ENCODE results near the gene CCZ1B.
"Not testable (repeated sequence)": the region's sequence is repeated elsewhere in the genome, so short reads cannot be mapped to it uniquely, and the experiment has no call there.

Gene CCZ1B

GRCh38 chr7:6821622-6822021, 4.5 kb downstream of the CCZ1B start:
- not testable (repeated sequence) for H3K4me3 ChIP-seq (ENCODE audit: low read depth, low read length, poor library complexity, severe bottlenecking); H3K4me1 ChIP-seq (ENCODE audit: insufficient read depth, low read length, severe bottlenecking); H4K20me1 ChIP-seq (ENCODE audit: insufficient read depth, low read length); H3K27ac ChIP-seq (ENCODE audit: low read depth, low read length, poor library complexity, severe bottlenecking); H3K79me2 ChIP-seq (ENCODE audit: insufficient read depth, low read length); H3K4me2 ChIP-seq (ENCODE audit: low read length); H3K9me2 ChIP-seq (ENCODE audit: low read depth, low read length); H3F3A ChIP-seq (ENCODE audit: insufficient read depth, low read length); H2AFZ ChIP-seq (ENCODE audit: low read length); H3K36me3 ChIP-seq (ENCODE audit: insufficient read depth, low read length); H3K27me3 ChIP-seq (ENCODE audit: insufficient read depth, low read length); H3K9me3 ChIP-seq (ENCODE audit: low read length); H3K9ac ChIP-seq (ENCODE audit: low read length)

DNA sequence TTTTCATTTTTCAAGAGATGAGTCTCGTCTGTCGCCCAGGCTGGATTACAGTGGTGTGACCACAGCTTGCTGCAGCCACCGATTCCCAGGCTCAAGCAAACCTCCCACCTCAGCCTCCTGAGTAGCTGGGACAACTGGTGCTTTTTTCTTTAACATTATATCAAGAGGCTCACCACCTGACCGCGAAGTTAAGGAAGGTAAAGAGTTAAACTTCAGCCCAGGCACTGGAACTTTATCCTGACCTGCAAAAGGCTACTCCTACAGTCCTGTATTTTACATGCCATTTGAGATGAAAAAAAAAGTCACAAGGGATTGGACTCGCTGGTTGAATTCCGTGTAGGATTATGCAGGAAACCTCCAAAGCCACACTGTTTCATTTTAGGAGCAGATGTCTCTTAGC, 10.6 kb downstream of the CCZ1B start:
- not testable (repeated sequence) for H2AFZ ChIP-seq (ENCODE audit: low read length); H3K9ac ChIP-seq (ENCODE audit: low read length); H3F3A ChIP-seq (ENCODE audit: insufficient read depth, low read length); H3K4me1 ChIP-seq (ENCODE audit: insufficient read depth, low read length, severe bottlenecking); H3K27ac ChIP-seq (ENCODE audit: low read depth, low read length, poor library complexity, severe bottlenecking); H3K9me3 ChIP-seq (ENCODE audit: low read length); H3K36me3 ChIP-seq (ENCODE audit: insufficient read depth, low read length); H3K9me2 ChIP-seq (ENCODE audit: low read depth, low read length); H3K4me2 ChIP-seq (ENCODE audit: low read length); H3K27me3 ChIP-seq (ENCODE audit: insufficient read depth, low read length); H3K4me3 ChIP-seq (ENCODE audit: low read depth, low read length, poor library complexity, severe bottlenecking); H4K20me1 ChIP-seq (ENCODE audit: insufficient read depth, low read length); H3K79me2 ChIP-seq (ENCODE audit: insufficient read depth, low read length)

DNA sequence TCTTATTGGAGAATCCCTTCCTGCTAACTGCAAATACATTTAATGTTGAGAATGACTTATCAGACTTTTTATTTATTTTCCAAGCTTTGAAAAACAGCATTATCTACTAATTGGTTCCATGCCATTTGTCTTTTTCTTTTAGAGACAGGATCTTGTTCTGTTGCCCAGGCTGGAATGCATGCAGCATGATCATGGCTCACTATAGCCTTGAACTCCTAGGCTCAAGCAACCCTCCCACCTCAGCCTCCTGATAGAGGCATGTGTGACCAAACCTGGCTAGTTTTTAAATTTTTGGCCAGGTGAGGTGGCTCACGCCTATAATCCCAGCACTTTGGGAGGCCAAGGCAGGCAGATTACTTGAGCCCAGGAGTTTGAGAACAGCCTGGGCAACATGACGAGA, 13.1 kb downstream of the CCZ1B start:
- H3K4me3 ChIP-seq (ENCODE audit: low read depth, low read length, poor library complexity, severe bottlenecking); H3K79me2 ChIP-seq (ENCODE audit: insufficient read depth, low read length); H3K36me3 ChIP-seq (ENCODE audit: insufficient read depth, low read length); H3K4me2 ChIP-seq (ENCODE audit: low read length); H3K9me3 ChIP-seq (ENCODE audit: low read length); H3K9ac ChIP-seq (ENCODE audit: low read length); H3K27me3 ChIP-seq (ENCODE audit: insufficient read depth, low read length); H4K20me1 ChIP-seq (ENCODE audit: insufficient read depth, low read length); H3K4me1 ChIP-seq (ENCODE audit: insufficient read depth, low read length, severe bottlenecking); H3F3A ChIP-seq (ENCODE audit: insufficient read depth, low read length); H2AFZ ChIP-seq (ENCODE audit: low read length); H3K9me2 ChIP-seq (ENCODE audit: low read depth, low read length); H3K27ac ChIP-seq (ENCODE audit: low read depth, low read length, poor library complexity, severe bottlenecking): not testable (repeated sequence)

DNA sequence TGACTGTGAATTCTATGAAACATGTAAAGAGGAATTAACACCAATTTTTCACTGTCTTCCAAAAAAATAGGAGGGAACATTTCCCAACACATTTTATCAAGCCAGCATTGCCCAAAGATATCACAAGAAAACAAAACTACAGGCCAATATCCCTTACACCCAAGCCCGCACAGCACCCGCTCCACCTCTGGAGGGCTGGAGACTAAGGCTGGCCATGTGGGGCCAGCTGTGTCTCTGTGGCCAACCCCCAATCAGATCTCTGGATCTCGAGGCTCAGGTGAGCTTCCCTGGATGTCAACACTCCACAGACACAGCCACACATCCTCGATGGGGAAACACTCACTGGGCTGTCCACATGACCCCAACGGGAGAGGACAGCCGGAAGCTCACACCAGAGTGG, 18.1 kb downstream of the CCZ1B start:
- not testable (repeated sequence) for H3F3A ChIP-seq (ENCODE audit: insufficient read depth, low read length); H4K20me1 ChIP-seq (ENCODE audit: insufficient read depth, low read length); H3K27ac ChIP-seq (ENCODE audit: low read depth, low read length, poor library complexity, severe bottlenecking); H2AFZ ChIP-seq (ENCODE audit: low read length); H3K4me2 ChIP-seq (ENCODE audit: low read length); H3K4me1 ChIP-seq (ENCODE audit: insufficient read depth, low read length, severe bottlenecking); H3K9me2 ChIP-seq (ENCODE audit: low read depth, low read length); H3K27me3 ChIP-seq (ENCODE audit: insufficient read depth, low read length); H3K9ac ChIP-seq (ENCODE audit: low read length); H3K79me2 ChIP-seq (ENCODE audit: insufficient read depth, low read length); H3K4me3 ChIP-seq (ENCODE audit: low read depth, low read length, poor library complexity, severe bottlenecking); H3K9me3 ChIP-seq (ENCODE audit: low read length); H3K36me3 ChIP-seq (ENCODE audit: insufficient read depth, low read length)

- H3F3A ChIP-seq (ENCODE audit: insufficient read depth, low read length); H3K27ac ChIP-seq (ENCODE audit: low read depth, low read length, poor library complexity, severe bottlenecking); H3K9me2 ChIP-seq (ENCODE audit: low read depth, low read length); H3K9ac ChIP-seq (ENCODE audit: low read length); H3K4me1 ChIP-seq (ENCODE audit: insufficient read depth, low read length, severe bottlenecking); H3K36me3 ChIP-seq (ENCODE audit: insufficient read depth, low read length); H3K9me3 ChIP-seq (ENCODE audit: low read length); H3K4me2 ChIP-seq (ENCODE audit: low read length); H2AFZ ChIP-seq (ENCODE audit: low read length); H3K79me2 ChIP-seq (ENCODE audit: insufficient read depth, low read length); H4K20me1 ChIP-seq (ENCODE audit: insufficient read depth, low read length); H3K27me3 ChIP-seq (ENCODE audit: insufficient read depth, low read length); H3K4me3 ChIP-seq (ENCODE audit: low read depth, low read length, poor library complexity, severe bottlenecking): not testable (repeated sequence)
Observed at GRCh38 chr7:6807393-6807918, 18.6 kb downstream of the CCZ1B start.

GRCh38 chr7:6800331-6800730, 25.7 kb downstream of the CCZ1B start:
- not testable (repeated sequence) for H3K4me2 ChIP-seq (ENCODE audit: low read length); H3K4me1 ChIP-seq (ENCODE audit: insufficient read depth, low read length, severe bottlenecking); H2AFZ ChIP-seq (ENCODE audit: low read length); H3K27ac ChIP-seq (ENCODE audit: low read depth, low read length, poor library complexity, severe bottlenecking); H3F3A ChIP-seq (ENCODE audit: insufficient read depth, low read length); H4K20me1 ChIP-seq (ENCODE audit: insufficient read depth, low read length); H3K9me3 ChIP-seq (ENCODE audit: low read length); H3K27me3 ChIP-seq (ENCODE audit: insufficient read depth, low read length); H3K9ac ChIP-seq (ENCODE audit: low read length); H3K4me3 ChIP-seq (ENCODE audit: low read depth, low read length, poor library complexity, severe bottlenecking); H3K36me3 ChIP-seq (ENCODE audit: insufficient read depth, low read length); H3K79me2 ChIP-seq (ENCODE audit: insufficient read depth, low read length); H3K9me2 ChIP-seq (ENCODE audit: low read depth, low read length)

GRCh38 chr7:6799887-6800286, 26.2 kb downstream of the CCZ1B start:
- not testable (repeated sequence) for H3K9ac ChIP-seq (ENCODE audit: low read length); H4K20me1 ChIP-seq (ENCODE audit: insufficient read depth, low read length); H3K4me1 ChIP-seq (ENCODE audit: insufficient read depth, low read length, severe bottlenecking); H3K79me2 ChIP-seq (ENCODE audit: insufficient read depth, low read length); H3K27me3 ChIP-seq (ENCODE audit: insufficient read depth, low read length); H3K9me3 ChIP-seq (ENCODE audit: low read length); H3F3A ChIP-seq (ENCODE audit: insufficient read depth, low read length); H3K4me2 ChIP-seq (ENCODE audit: low read length); H2AFZ ChIP-seq (ENCODE audit: low read length); H3K9me2 ChIP-seq (ENCODE audit: low read depth, low read length); H3K4me3 ChIP-seq (ENCODE audit: low read depth, low read length, poor library complexity, severe bottlenecking); H3K36me3 ChIP-seq (ENCODE audit: insufficient read depth, low read length); H3K27ac ChIP-seq (ENCODE audit: low read depth, low read length, poor library complexity, severe bottlenecking)

GRCh38 chr7:6798047-6798446, 28.0 kb downstream of the CCZ1B start:
- H3K27ac ChIP-seq (ENCODE audit: low read depth, low read length, poor library complexity, severe bottlenecking); H3K9me3 ChIP-seq (ENCODE audit: low read length); H3K27me3 ChIP-seq (ENCODE audit: insufficient read depth, low read length): not testable (repeated sequence)

More at GRCh38 chr7:6798047-6798446, 28.0 kb downstream of the CCZ1B start:
- H3K9ac ChIP-seq (ENCODE audit: low read length); H3K79me2 ChIP-seq (ENCODE audit: insufficient read depth, low read length); H2AFZ ChIP-seq (ENCODE audit: low read length); H3K4me2 ChIP-seq (ENCODE audit: low read length); H4K20me1 ChIP-seq (ENCODE audit: insufficient read depth, low read length); H3K36me3 ChIP-seq (ENCODE audit: insufficient read depth, low read length); H3K4me1 ChIP-seq (ENCODE audit: insufficient read depth, low read length, severe bottlenecking); H3K4me3 ChIP-seq (ENCODE audit: low read depth, low read length, poor library complexity, severe bottlenecking); H3F3A ChIP-seq (ENCODE audit: insufficient read depth, low read length); H3K9me2 ChIP-seq (ENCODE audit: low read depth, low read length): not testable (repeated sequence)
